ENCODE measurements around the gene LIG1.

DNA sequence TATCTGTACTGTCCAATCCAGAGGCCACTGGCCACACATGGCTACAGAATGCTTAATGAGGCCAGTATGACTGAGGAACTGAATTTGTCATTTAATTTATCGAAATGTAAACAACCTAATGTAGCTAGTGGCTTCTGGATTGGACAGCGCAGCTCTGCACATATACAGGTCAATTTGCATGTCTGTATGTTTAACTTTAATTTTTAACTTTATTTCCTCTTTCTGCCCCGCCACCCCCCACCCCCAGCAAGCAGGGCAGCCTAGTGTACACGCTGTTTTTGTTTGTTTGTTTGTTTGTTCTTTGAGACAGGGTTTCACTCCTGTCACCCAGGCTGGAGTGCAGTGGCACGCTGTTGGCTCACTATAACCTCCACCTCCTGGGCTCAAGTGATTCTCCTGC is 15.9 kb upstream of the LIG1 start:
- TF ChIP-seq ARNT (IDR thresholded peaks at IDR 0.05) (no peak), ZNF384 (IDR thresholded peaks at IDR 0.05) (no peak), BHLHE40 (IDR thresholded peaks at IDR 0.05; ENCODE audit: borderline replicate concordance) (no peak), SUZ12 (IDR thresholded peaks at IDR 0.05) (no peak), FOXA1 (IDR thresholded peaks at IDR 0.05) (no peak), TARDBP (IDR thresholded peaks at IDR 0.05) (no peak)

All from HEK293T (cell line).